GM12874 (cell line): ENCODE data around the gene S100PBP.

Experiments
- CTCF ChIP-seq: IDR thresholded peaks from 2 replicates; pipeline ENCODE4 v1.5.1; 2011; ENCODE audit warnings: low read depth, mild to moderate bottlenecking, control low read depth, low read length, moderate library complexity; ENCODE audit not compliant: insufficient read depth

S100PBP gene

GRCh38 chr1:32864375-32865019 lies 47.0 kb downstream of the S100PBP start:
- TF ChIP-seq CTCF, result no peak

GRCh38 chr1:32865639-32866405 lies 48.4 kb downstream of the S100PBP start:
- no peak for TF ChIP-seq CTCF

- no peak for TF ChIP-seq CTCF
Observed at GRCh38 chr1:32867151-32867550, 49.7 kb downstream of the S100PBP start.

DNA sequence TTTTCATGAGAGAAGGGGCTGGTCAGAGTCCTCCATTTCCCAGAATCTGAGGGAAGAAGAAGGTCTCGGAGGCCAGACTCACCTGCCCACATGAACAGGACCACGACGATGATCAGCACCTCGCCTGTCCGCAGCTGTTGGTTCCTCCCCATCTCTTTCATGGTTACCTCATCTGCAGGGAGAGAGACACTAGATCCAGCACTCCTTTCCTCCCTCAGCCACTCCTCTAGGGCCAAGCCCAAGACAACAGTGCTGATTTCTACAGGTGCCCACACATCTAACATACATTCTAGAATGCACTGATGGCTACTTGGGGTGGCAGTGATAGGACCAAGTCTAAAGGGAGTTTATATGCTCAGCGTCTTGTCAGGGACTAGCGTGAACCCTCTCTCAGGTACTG lies 50.2 kb downstream of the S100PBP start:
- TF ChIP-seq CTCF, result no peak

DNA sequence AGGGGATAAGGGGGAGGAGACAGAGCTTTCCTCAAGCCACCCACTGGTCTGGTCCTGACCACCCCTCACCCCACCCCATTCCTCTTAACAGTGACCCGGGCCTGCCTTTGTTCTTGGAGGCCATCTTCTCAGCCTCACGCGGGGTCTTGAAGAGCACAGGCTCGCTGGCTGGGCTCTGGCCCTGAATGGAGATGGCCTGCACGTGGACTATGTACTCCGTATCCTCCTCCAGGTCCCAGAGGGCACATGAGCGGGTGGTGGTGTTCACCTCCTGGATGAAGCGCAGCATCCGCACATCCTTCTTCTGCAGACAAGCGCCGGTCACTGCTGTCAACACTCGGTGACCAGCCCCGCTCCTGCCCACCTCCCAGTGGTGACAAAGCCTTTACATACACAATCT lies 50.6 kb downstream of the S100PBP start:
- no peak for TF ChIP-seq CTCF

DNA sequence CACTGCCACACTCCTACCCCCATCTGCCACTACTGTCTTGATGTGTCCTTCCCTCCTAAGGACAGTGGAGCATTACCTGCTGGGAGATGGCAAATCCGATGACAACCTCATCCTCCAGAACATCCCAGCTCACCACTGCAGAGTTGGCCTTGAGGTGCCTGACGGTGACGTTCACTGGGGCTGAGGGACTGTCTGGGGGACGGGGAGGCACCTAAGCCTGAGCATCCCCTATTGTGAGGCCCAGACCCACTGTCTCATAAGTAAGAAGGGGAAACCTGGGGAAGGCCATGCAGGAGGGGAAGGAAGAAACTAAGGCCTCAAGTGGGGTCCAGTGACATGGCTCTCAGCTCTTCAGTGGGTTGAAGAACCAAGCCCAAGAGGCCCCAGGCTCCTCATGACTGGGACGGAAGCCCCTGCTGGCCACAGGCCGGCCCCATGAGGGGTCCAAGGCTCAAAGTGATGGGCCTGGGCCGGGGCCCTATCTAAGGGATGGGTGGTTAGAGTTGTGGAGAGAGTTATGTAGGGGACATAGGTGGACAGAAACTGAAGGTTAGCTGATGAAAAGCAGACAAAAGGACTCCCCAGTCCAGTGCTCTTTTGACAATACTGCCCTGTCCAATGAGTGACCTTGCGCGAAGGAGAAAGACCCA lies 51.5 kb downstream of the S100PBP start:
- TF ChIP-seq CTCF, result no peak

- no peak for TF ChIP-seq CTCF
Observed at GRCh38 chr1:32869923-32870614, 52.6 kb downstream of the S100PBP start.
